HEK293 (cell line): ENCODE data around the gene RCAN2.

Experiments used
- ZNF223 ChIP-seq: fragments of 450-650 bp; formaldehyde crosslinking; IDR thresholded peaks from 2 replicates; pipeline ENCODE4 v1.5.1; 2016; ENCODE audit warnings: missing biosample characterization, missing genetic modification characterization
- ZNF521 ChIP-seq: fragments of 450-650 bp; formaldehyde crosslinking; IDR thresholded peaks from 2 replicates; pipeline ENCODE4 v1.5.1; 2017; ENCODE audit warnings: missing biosample characterization, mild to moderate bottlenecking, missing genetic modification characterization
- TF ChIP-seq, protein P1 (sequence below): fragments of 450-650 bp; formaldehyde crosslinking; IDR thresholded peaks from 2 replicates; pipeline ENCODE4 v1.5.1; 2016; ENCODE audit warnings: missing biosample characterization, missing genetic modification characterization
- TF ChIP-seq, protein P2 (sequence below): fragments of 450-650 bp; formaldehyde crosslinking; IDR thresholded peaks from 2 replicates; pipeline ENCODE4 v1.5.1; 2016; ENCODE audit warnings: missing biosample characterization, missing genetic modification characterization

- TF ChIP-seq ZNF521 (tag by site-specific recombination) (no peak), ZNF223 (tag by site-specific recombination) (no peak)
- TF ChIP-seq, protein P1, sequence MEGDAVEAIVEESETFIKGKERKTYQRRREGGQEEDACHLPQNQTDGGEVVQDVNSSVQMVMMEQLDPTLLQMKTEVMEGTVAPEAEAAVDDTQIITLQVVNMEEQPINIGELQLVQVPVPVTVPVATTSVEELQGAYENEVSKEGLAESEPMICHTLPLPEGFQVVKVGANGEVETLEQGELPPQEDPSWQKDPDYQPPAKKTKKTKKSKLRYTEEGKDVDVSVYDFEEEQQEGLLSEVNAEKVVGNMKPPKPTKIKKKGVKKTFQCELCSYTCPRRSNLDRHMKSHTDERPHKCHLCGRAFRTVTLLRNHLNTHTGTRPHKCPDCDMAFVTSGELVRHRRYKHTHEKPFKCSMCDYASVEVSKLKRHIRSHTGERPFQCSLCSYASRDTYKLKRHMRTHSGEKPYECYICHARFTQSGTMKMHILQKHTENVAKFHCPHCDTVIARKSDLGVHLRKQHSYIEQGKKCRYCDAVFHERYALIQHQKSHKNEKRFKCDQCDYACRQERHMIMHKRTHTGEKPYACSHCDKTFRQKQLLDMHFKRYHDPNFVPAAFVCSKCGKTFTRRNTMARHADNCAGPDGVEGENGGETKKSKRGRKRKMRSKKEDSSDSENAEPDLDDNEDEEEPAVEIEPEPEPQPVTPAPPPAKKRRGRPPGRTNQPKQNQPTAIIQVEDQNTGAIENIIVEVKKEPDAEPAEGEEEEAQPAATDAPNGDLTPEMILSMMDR (tag by site-specific recombination), result no peak
- TF ChIP-seq, protein P2, sequence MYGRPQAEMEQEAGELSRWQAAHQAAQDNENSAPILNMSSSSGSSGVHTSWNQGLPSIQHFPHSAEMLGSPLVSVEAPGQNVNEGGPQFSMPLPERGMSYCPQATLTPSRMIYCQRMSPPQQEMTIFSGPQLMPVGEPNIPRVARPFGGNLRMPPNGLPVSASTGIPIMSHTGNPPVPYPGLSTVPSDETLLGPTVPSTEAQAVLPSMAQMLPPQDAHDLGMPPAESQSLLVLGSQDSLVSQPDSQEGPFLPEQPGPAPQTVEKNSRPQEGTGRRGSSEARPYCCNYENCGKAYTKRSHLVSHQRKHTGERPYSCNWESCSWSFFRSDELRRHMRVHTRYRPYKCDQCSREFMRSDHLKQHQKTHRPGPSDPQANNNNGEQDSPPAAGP (tag by site-specific recombination), result no peak
Measured at GRCh38 chr6:46509981-46510510, 18.8 kb upstream of the RCAN2 start.
